Keratinocyte (primary cell): Measurements from ENCODE around the gene CRKL. TPM values are rescaled to one million over a fixed set of nuclear protein-coding genes. Genes with fewer than 3 reads are reported as not detected.
"Not testable (repeated sequence)": the region's sequence is repeated elsewhere in the genome, so short reads cannot be mapped to it uniquely, and the experiment has no call there.

Source experiments
- DNase-seq: peaks from one replicate; pipeline ENCODE4 v3.0.0-alpha.2; 2011; ENCODE audit warnings: low read depth, missing footprints, low spot score
- FAIRE-seq: peaks from 2 replicates; lab custom pipeline; 2011; peaks lifted over from hg19 to GRCh38; lab: Jason Lieb, UNC
- H2AFZ ChIP-seq: 2 replicates; pipeline ENCODE4 v1.6.0; 2012; ENCODE audit warnings: low read length, control low read depth, inconsistent platforms; ENCODE audit not compliant: control insufficient read depth
- H3K27ac ChIP-seq: 2 replicates; pipeline ENCODE4 v1.5.1; 2011; ENCODE audit warnings: low read length; ENCODE audit not compliant: control insufficient read depth, insufficient read depth
- H3K27me3 ChIP-seq: 3 replicates; pipeline ENCODE4 v1.6.0; 2011; ENCODE audit warnings: low read length; ENCODE audit not compliant: control insufficient read depth, insufficient read depth; ENCODE audit errors: extremely low read depth
- H3K36me3 ChIP-seq, 2 experiments: 2 replicates in 1 of 2; 3 replicates in 1 of 2; pipeline ENCODE4 v1.5.1; 2011; ENCODE audit warnings: low read length in 2 of 2, mild to moderate bottlenecking in 1 of 2; ENCODE audit not compliant: control insufficient read depth in 2 of 2, insufficient read depth in 2 of 2; ENCODE audit errors: extremely low read depth in 1 of 2
- H3K4me1 ChIP-seq: 3 replicates; pipeline ENCODE4 v1.5.1; 2011; ENCODE audit warnings: low read length; ENCODE audit not compliant: control insufficient read depth, insufficient read depth; ENCODE audit errors: extremely low read depth
- H3K4me2 ChIP-seq: 3 replicates; pipeline ENCODE4 v1.6.0; 2011; ENCODE audit warnings: low read depth, low read length; ENCODE audit not compliant: control insufficient read depth, insufficient read depth; ENCODE audit errors: extremely low read depth
- H3K4me3 ChIP-seq, 3 experiments: fragments of 200-600 bp in 1 of 3; sonication (generic) in 1 of 3; 2 replicates in 2 of 3; 3 replicates in 1 of 3; pipeline ENCODE4 v1.5.1; 2011 to 2016; ENCODE audit warnings: low read length in 3 of 3, mild to moderate bottlenecking in 3 of 3, control low read depth in 2 of 3, inconsistent platforms in 1 of 3, low read depth in 1 of 3, mixed read lengths in 1 of 3, mixed run types in 1 of 3, moderate library complexity in 1 of 3; ENCODE audit not compliant: control insufficient read depth in 2 of 3, insufficient read depth in 2 of 3; ENCODE audit errors: extremely low read depth in 1 of 3
- H3K79me2 ChIP-seq: 2 replicates; pipeline ENCODE4 v1.6.0; 2012; ENCODE audit warnings: low read length; ENCODE audit not compliant: control insufficient read depth, insufficient read depth
- H3K9ac ChIP-seq: 3 replicates; pipeline ENCODE4 v1.6.0; 2011; ENCODE audit warnings: low read length; ENCODE audit not compliant: control insufficient read depth, insufficient read depth; ENCODE audit errors: extremely low read depth
- H3K9me1 ChIP-seq: 3 replicates; pipeline ENCODE4 v1.6.0; 2011; ENCODE audit warnings: low read length; ENCODE audit not compliant: control insufficient read depth, insufficient read depth; ENCODE audit errors: extremely low read depth
- H3K9me3 ChIP-seq: 2 replicates; pipeline ENCODE4 v1.5.1; 2012; ENCODE audit warnings: low read depth, low read length; ENCODE audit not compliant: control insufficient read depth
- H4K20me1 ChIP-seq: 3 replicates; pipeline ENCODE4 v1.6.0; 2011; ENCODE audit warnings: low read length; ENCODE audit not compliant: control insufficient read depth, insufficient read depth; ENCODE audit errors: extremely low read depth
- EZH2 ChIP-seq: IDR thresholded peaks from one replicate; pipeline ENCODE4 v1.6.1; 2012; ENCODE audit warnings: inconsistent platforms, mild to moderate bottlenecking, low read length, moderate library complexity
- dilution Hi-C: fragments of 300-500 bp; cut with MboI; formaldehyde crosslinking; loops from one replicate; pipeline ENCODE4 v1.7.0; 2020; ENCODE audit warnings: low sequenced_read_pairs; ENCODE audit not compliant: extremely low pct_ligation_motif_present
- polyA plus RNA-seq, 5 experiments: library from polyadenylated mRNA; depleted of rRNA in 3 of 5; stranded (reverse) in 3 of 5; stranded (forward) in 1 of 5; unstranded in 1 of 5; fragments of >200 nt; gene quantifications; 1 replicate in 1 of 5; 2 replicates in 3 of 5; 3 replicates in 1 of 5; pipeline versions ENCODE4 v1.2.1 to v1.2.3, GENCODE V29; 2011 to 2012; ENCODE audit warnings: missing spikeins in 2 of 5, low read depth in 1 of 5, low replicate concordance in 1 of 5
- TF ChIP-seq, protein P1 (sequence below), 3 experiments: IDR thresholded peaks in 1 of 3; conservative IDR thresholded peaks in 1 of 3; optimal IDR thresholded peaks in 1 of 3; 2 replicates in 2 of 3; 3 replicates in 1 of 3; pipeline versions ENCODE3 to v1.5.1; 2011; ENCODE audit warnings: low read length in 3 of 3, mild to moderate bottlenecking in 3 of 3, moderate library complexity in 2 of 3, control low read depth in 1 of 3, inconsistent platforms in 1 of 3; ENCODE audit not compliant: insufficient read depth in 2 of 3; ENCODE audit errors: extremely low read depth in 1 of 3

CRKL gene
- polyA plus RNA-seq, 1 donor (not counting 4 experiments of a cell fraction or from before 2014, with no cell fraction given): 32.1 TPM

GRCh38 chr22:20970939-20971657 is 53.9 kb downstream of the CRKL start:
- DNase-seq (no peak), FAIRE-seq (no peak)
- Histone ChIP-seq H3K79me2 (no peaks in the 10 kb centered on the region), H3K27me3 (no peaks in the 10 kb centered on the region), H3K9me1 (no peaks in the 10 kb centered on the region), H3K4me2 (no peak overlapping the region), H3K9me3 (no peaks in the 10 kb centered on the region), H3K9ac (no peak overlapping the region), H2AFZ (no peak overlapping the region), H3K4me3 (no peak overlapping the region), H3K4me1 (no peaks in the 10 kb centered on the region), H3K27ac (no peak overlapping the region), H4K20me1 (no peaks in the 10 kb centered on the region), H3K36me3 (no peaks in the 10 kb centered on the region)
- TF ChIP-seq EZH2: no peak
- TF ChIP-seq, protein P1, sequence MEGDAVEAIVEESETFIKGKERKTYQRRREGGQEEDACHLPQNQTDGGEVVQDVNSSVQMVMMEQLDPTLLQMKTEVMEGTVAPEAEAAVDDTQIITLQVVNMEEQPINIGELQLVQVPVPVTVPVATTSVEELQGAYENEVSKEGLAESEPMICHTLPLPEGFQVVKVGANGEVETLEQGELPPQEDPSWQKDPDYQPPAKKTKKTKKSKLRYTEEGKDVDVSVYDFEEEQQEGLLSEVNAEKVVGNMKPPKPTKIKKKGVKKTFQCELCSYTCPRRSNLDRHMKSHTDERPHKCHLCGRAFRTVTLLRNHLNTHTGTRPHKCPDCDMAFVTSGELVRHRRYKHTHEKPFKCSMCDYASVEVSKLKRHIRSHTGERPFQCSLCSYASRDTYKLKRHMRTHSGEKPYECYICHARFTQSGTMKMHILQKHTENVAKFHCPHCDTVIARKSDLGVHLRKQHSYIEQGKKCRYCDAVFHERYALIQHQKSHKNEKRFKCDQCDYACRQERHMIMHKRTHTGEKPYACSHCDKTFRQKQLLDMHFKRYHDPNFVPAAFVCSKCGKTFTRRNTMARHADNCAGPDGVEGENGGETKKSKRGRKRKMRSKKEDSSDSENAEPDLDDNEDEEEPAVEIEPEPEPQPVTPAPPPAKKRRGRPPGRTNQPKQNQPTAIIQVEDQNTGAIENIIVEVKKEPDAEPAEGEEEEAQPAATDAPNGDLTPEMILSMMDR (optimal IDR thresholded peaks at IDR 0.05 in 1 of 3, IDR thresholded peaks at IDR 0.05 in 1 of 3, conservative IDR thresholded peaks at IDR 0.05 in 1 of 3; ENCODE audit: extremely low read depth in 1 of 3, insufficient read depth in 2 of 3, low read length in 3 of 3): no peak
- dilution Hi-C loops: no loop called here

- dilution Hi-C loops, H3K36me3 ChIP-seq, H4K20me1 ChIP-seq, H3K9ac ChIP-seq, H3K9me3 ChIP-seq, FAIRE-seq, H3K4me3 ChIP-seq, H3K9me1 ChIP-seq, H2AFZ ChIP-seq, DNase-seq, H3K27me3 ChIP-seq, H3K4me2 ChIP-seq, H3K27ac ChIP-seq, H3K79me2 ChIP-seq, H3K4me1 ChIP-seq: not testable (repeated sequence)
These were observed 54.9 kb downstream of the CRKL start for GRCh38 chr22:20972014-20972694.
